ENCODE measurements around the gene CIAPIN1. TPM values are rescaled to one million over a fixed set of nuclear protein-coding genes. Genes with fewer than 3 reads are reported as not detected.

The CIAPIN1 gene
- total RNA-seq, 1 experiment from 2014 or later: 82.8 TPM

DNA sequence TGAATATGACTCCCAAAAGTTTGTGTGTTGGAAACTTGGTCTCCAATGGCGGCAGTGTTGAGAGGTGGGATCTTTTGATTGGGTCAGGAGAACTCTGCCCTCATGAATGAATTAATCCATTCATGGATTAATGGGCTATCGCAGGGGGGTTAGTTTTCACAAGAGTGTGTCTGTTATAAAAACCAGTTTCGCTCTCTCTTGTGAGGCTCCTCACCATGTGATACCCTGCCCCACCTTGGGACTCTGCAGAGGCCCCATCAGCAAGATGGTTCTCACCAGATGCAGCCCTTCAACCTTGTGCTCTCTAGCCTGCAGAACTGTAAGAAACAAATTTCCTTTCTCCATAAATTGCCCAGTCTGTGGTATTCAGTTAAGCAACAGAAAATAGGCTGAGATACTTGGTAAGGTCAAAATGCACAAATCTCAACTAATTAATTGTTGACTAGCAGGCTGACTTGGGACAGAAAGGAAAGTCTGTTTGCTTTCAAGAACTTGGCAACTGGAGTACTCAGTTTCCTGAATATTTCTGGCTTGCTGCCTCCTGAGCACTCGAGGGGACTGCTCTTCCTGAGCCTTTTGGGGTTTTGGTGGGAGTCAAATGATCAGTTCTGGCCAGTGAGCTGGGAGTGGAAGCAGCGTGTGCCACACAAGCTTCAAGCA is 56.4 kb downstream of the CIAPIN1 start:
- Histone ChIP-seq H3K9ac (ENCODE audit: extremely low read depth, insufficient read length, low read length) (no peak overlapping the region), H3T11ph (ENCODE audit: low read length) (no peak overlapping the region), H2BK120ac (ENCODE audit: low read depth, low read length, poor library complexity, severe bottlenecking) (no peak overlapping the region), H3K79me2 (ENCODE audit: insufficient read depth, low read length) (no peaks in the 10 kb centered on the region), H2AFZ (ENCODE audit: low read length) (no peak overlapping the region), H3K56ac (ENCODE audit: insufficient read length, low read depth, low read length) (no peak overlapping the region), H3K4me2 (ENCODE audit: insufficient read depth, insufficient read length, low read length) (no peak overlapping the region), H2BK5ac (ENCODE audit: insufficient read length, low read length) (no peak overlapping the region), H3K9me3 (ENCODE audit: control insufficient read depth, low read depth, low read length) (no peaks in the 10 kb centered on the region), H3K4me1 (ENCODE audit: insufficient read depth, low read length) (0 out of 2 replicates have a peak, but pooled peaks cover 2% of the 10 kb centered on the region), H4K20me1 (ENCODE audit: control insufficient read depth, insufficient read depth, insufficient read length) (peaks cover 2% of the 10 kb centered on the region), H3K18ac (ENCODE audit: insufficient read length, low read depth, low read length) (no peak overlapping the region), H4K91ac (ENCODE audit: insufficient read length, low read depth, low read length) (no peak overlapping the region), H2BK15ac (ENCODE audit: low read depth, low read length) (no peak overlapping the region), H3K27me3 (ENCODE audit: insufficient read depth, low read length) (no peaks in the 10 kb centered on the region), H3K23me2 (ENCODE audit: insufficient read length, low read depth, low read length, poor library complexity, severe bottlenecking) (no peaks in the 10 kb centered on the region), H3K4ac (ENCODE audit: low read depth, low read length) (no peak overlapping the region), H3K23ac (ENCODE audit: insufficient read length, low read depth, low read length) (no peak overlapping the region), H2BK20ac (ENCODE audit: low read depth, low read length, poor library complexity, severe bottlenecking) (no peak overlapping the region), H3K14ac (ENCODE audit: insufficient read depth, low read length) (no peak overlapping the region), H4K5ac (ENCODE audit: insufficient read length, low read depth, low read length) (no peak overlapping the region), H2BK12ac (ENCODE audit: insufficient read length, low read depth, low read length) (no peak overlapping the region), H3K27ac (ENCODE audit: insufficient read length, low read depth, low read length) (no peak overlapping the region), H3K79me1 (ENCODE audit: insufficient read depth, low read depth, low read length, poor library complexity, severe bottlenecking) (no peaks in the 10 kb centered on the region), H4K8ac (replicated peaks; ENCODE audit: insufficient read length, low read depth, low read length) (no peak overlapping the region), H2AK5ac (ENCODE audit: insufficient read length, low read length) (no peak overlapping the region)
- Mint-ChIP-seq H3K4me1 (peaks cover 5 to 9% of the 10 kb centered on the region in 2 experiments), H3K27ac (no peak overlapping the region), H3K36me3 (ENCODE audit: insufficient read depth in 1 of 3, low read depth in 3 of 3) (no peaks in the 10 kb centered on the region), H3K9me3 (peaks cover 2 to 5% of the 10 kb centered on the region in 2 experiments; a peak in 2 of 5 replicates), H3K27me3 (ENCODE audit: low read depth) (peaks cover 8% of the 10 kb centered on the region), H3K4me3 (no peak overlapping the region)
- TF ChIP-seq, protein P1, sequence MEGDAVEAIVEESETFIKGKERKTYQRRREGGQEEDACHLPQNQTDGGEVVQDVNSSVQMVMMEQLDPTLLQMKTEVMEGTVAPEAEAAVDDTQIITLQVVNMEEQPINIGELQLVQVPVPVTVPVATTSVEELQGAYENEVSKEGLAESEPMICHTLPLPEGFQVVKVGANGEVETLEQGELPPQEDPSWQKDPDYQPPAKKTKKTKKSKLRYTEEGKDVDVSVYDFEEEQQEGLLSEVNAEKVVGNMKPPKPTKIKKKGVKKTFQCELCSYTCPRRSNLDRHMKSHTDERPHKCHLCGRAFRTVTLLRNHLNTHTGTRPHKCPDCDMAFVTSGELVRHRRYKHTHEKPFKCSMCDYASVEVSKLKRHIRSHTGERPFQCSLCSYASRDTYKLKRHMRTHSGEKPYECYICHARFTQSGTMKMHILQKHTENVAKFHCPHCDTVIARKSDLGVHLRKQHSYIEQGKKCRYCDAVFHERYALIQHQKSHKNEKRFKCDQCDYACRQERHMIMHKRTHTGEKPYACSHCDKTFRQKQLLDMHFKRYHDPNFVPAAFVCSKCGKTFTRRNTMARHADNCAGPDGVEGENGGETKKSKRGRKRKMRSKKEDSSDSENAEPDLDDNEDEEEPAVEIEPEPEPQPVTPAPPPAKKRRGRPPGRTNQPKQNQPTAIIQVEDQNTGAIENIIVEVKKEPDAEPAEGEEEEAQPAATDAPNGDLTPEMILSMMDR (conservative IDR thresholded peaks at IDR 0.05): no peak
- WGBS (ENCODE audit: extremely low coverage, insufficient read length, low lambda C conversion rate): no CpG with 5 or more reads among the region's 5 CpGs
- no peak for DNase-seq

All from H9 (cell line).